Measurements from ENCODE around the gene TBC1D14. TPM values are rescaled to one million over a fixed set of nuclear protein-coding genes. Genes with fewer than 3 reads are reported as not detected.

Gene TBC1D14
- total RNA-seq, 6 experiments from 2014 or later, result 14.1 to 34.8 (median 30.6) TPM

- Histone ChIP-seq H3K9me3 (no peaks in the 10 kb centered on the region), H3K27ac (no peak overlapping the region), H3K27me3 (no peaks in the 10 kb centered on the region), H3K4me3 (no peak overlapping the region), H3K36me3 (peaks cover 0 to 8% (median 0%) of the 10 kb centered on the region in 4 donors), H3K4me1 (peaks cover 3 to 39% (median 9%) of the 10 kb centered on the region in 4 donors)
- 77% methylated on average over 5 of the region's 5 CpGs for WGBS (ENCODE audit: insufficient coverage, low coverage, low lambda C conversion rate, missing lambda C conversion rate)
- no peak for ATAC-seq
- TF ChIP-seq CTCF (IDR thresholded peaks at IDR 0.05) (no peak), POLR2A (IDR thresholded peaks at IDR 0.05) (no peak)
- intact Hi-C loops (cut with DNase I), result no loop called here
- no peak for DNase-seq
These were observed 55.2 kb downstream of the TBC1D14 start for GRCh38 chr4:6964858-6965257.

GRCh38 chr4:6965329-6965728 is 55.7 kb downstream of the TBC1D14 start:
- WGBS (ENCODE audit: insufficient coverage, low coverage, low lambda C conversion rate, missing lambda C conversion rate), result 87% methylated on average over 3 of the region's 3 CpGs
- ATAC-seq (no peak), DNase-seq (no peak)
- no peak overlapping the region for H3K27ac ChIP-seq
- TF ChIP-seq POLR2A (IDR thresholded peaks at IDR 0.05), result no peak
- TF ChIP-seq CTCF (IDR thresholded peaks at IDR 0.05), result no peak
- no peaks in the 10 kb centered on the region for H3K27me3 ChIP-seq
- H3K4me1 ChIP-seq, result peaks cover 3 to 41% (median 9%) of the 10 kb centered on the region in 4 donors
- H3K4me3 ChIP-seq, result no peak overlapping the region
- H3K36me3 ChIP-seq, result peaks cover 0 to 8% (median 0%) of the 10 kb centered on the region in 4 donors
- H3K9me3 ChIP-seq, result no peaks in the 10 kb centered on the region
- intact Hi-C loops (cut with DNase I), result no loop called here

- Histone ChIP-seq H3K4me3 (no peak overlapping the region), H3K27ac (no peak overlapping the region), H3K9me3 (no peaks in the 10 kb centered on the region), H3K27me3 (no peaks in the 10 kb centered on the region), H3K4me1 (peaks cover 0 to 30% (median 0%) of the 10 kb centered on the region in 4 donors), H3K36me3 (peaks cover 0 to 8% (median 0%) of the 10 kb centered on the region in 4 donors)
- DNase-seq (peak in 1 of 3 donors; percentile 38), ATAC-seq (peak in 3 of 4 donors; percentile 8 to 43 (median 17))
- 92% methylated on average over 5 of the region's 15 CpGs for WGBS (ENCODE audit: insufficient coverage, low coverage, low lambda C conversion rate, missing lambda C conversion rate)
- TF ChIP-seq CTCF (IDR thresholded peaks at IDR 0.05) (no peak), POLR2A (IDR thresholded peaks at IDR 0.05) (no peak)
- intact Hi-C loops (cut with DNase I), result no loop called here
These were observed 58.3 kb downstream of the TBC1D14 start for GRCh38 chr4:6967846-6968340.

- ATAC-seq (no peak), DNase-seq (peak in 1 of 3 donors; percentile 37)
- no peak overlapping the region for H3K4me3 ChIP-seq
- H3K4me1 ChIP-seq, result peaks cover 0 to 30% (median 0%) of the 10 kb centered on the region in 4 donors
- WGBS (ENCODE audit: insufficient coverage, low coverage, low lambda C conversion rate, missing lambda C conversion rate), result 90% methylated on average over 2 of the region's 11 CpGs
- no peaks in the 10 kb centered on the region for H3K9me3 ChIP-seq
- H3K36me3 ChIP-seq, result peaks cover 0 to 8% (median 0%) of the 10 kb centered on the region in 4 donors
- H3K27ac ChIP-seq, result no peak overlapping the region
- intact Hi-C loops (cut with DNase I), result no loop called here
- H3K27me3 ChIP-seq, result no peaks in the 10 kb centered on the region
- no peak for TF ChIP-seq CTCF (IDR thresholded peaks at IDR 0.05)
- no peak for TF ChIP-seq POLR2A (IDR thresholded peaks at IDR 0.05)
These were observed 58.9 kb downstream of the TBC1D14 start for GRCh38 chr4:6968496-6968895.

All from right lobe of liver (tissue), 6 donors.